MM.1S (cell line): ENCODE measurements around the gene HEPACAM2.

Experiments used
- CTCF ChIP-seq: fragments of 300-600 bp; sonication (generic); IDR thresholded peaks from 2 replicates; pipeline ENCODE4 v1.5.1; 2016; ENCODE audit warnings: antibody characterized with exemption, low read length, mixed read lengths
- EZH2 ChIP-seq: fragments of 300-600 bp; sonication (generic); optimal IDR thresholded peaks from 2 replicates; pipeline ENCODE3; 2017; ENCODE audit warnings: low read depth, mild to moderate bottlenecking, antibody characterized with exemption, low read length, mixed read lengths
- EZH2phosphoT487 ChIP-seq: fragments of 300-600 bp; sonication (generic); IDR thresholded peaks from 2 replicates; pipeline ENCODE4 v1.6.1; 2018; ENCODE audit warnings: antibody characterized with exemption, low read length

- TF ChIP-seq CTCF (no peak), EZH2phosphoT487 (no peak), EZH2 (no peak)
Measured at GRCh38 chr7:93172683-93173082, 53.6 kb downstream of the HEPACAM2 start.
